Measurements from ENCODE around the gene CPSF4L. TPM values are rescaled to one million over a fixed set of nuclear protein-coding genes. Genes with fewer than 3 reads are reported as not detected.

Gene CPSF4L
- total RNA-seq, 1 donor from 2014 or later, result not detected

DNA sequence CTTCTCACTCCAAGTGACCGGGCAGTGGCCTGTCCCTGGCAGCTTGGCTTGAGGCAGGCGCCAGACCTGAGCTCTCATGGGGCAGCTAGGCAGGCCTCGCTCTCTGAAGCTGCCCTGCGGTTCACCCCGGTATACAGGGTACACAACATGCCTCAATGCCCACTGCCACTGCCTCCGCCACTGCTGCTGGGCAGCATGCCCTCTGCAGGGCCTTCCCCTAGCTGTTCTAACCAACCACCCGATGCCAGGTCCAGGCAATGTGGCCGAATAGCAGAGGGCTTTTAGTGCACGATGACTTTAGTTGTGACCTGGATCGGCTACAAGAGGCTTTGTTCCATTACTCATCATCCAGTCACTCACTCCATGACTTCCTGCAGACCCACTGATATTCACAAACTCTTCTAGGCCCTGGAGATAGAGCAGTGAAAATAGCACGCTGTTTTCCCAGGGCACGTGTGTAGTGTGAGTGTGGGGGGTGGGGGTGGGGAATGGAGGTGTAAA is 30.4 kb upstream of the CPSF4L start:
- H3K9me3 Mint-ChIP-seq (ENCODE audit: low read depth), result no peaks in the 10 kb centered on the region
- H3K4me3 Mint-ChIP-seq (ENCODE audit: low read depth), result no peak overlapping the region
- no peak overlapping the region for H3K27ac Mint-ChIP-seq
- DNase-seq (ENCODE audit: low spot score, unreplicated experiment), result no peak
- H3K4me1 Mint-ChIP-seq (ENCODE audit: low read depth), result peaks cover 48% of the 10 kb centered on the region
- H3K27me3 Mint-ChIP-seq, result no peaks in the 10 kb centered on the region
- TF ChIP-seq, protein P1, sequence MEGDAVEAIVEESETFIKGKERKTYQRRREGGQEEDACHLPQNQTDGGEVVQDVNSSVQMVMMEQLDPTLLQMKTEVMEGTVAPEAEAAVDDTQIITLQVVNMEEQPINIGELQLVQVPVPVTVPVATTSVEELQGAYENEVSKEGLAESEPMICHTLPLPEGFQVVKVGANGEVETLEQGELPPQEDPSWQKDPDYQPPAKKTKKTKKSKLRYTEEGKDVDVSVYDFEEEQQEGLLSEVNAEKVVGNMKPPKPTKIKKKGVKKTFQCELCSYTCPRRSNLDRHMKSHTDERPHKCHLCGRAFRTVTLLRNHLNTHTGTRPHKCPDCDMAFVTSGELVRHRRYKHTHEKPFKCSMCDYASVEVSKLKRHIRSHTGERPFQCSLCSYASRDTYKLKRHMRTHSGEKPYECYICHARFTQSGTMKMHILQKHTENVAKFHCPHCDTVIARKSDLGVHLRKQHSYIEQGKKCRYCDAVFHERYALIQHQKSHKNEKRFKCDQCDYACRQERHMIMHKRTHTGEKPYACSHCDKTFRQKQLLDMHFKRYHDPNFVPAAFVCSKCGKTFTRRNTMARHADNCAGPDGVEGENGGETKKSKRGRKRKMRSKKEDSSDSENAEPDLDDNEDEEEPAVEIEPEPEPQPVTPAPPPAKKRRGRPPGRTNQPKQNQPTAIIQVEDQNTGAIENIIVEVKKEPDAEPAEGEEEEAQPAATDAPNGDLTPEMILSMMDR (IDR thresholded peaks at IDR 0.05; ENCODE audit: unreplicated experiment), result no peak
- H3K36me3 Mint-ChIP-seq (ENCODE audit: insufficient read depth), result peaks cover 11% of the 10 kb centered on the region

DNA sequence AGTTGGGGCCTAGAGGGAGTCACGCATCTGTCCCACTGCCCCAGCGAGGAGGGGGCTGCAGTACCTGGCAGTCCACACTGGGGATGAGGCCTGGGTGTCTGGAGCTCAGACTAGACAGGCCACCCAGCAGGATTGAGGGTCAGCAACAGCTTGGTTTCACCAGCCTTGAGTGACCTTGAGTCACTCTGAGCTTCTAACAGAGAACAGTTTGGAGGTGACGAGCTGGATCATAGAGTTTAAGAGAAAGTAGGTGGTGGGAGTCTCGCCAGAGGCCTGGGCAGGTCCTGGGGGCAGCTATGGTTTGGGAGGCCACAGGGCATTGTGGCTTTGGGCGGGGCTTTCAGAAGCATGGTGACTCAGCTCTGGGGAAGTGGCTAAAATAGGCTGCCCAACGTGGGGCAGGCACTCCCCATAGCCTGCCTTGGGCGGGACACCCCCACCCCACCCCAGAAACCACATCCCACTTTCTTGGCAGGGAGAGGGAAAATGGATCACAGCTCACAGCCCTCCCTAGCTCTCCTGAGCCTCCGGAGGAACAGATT is 29.7 kb upstream of the CPSF4L start:
- H3K4me1 Mint-ChIP-seq (ENCODE audit: low read depth), result peaks cover 52% of the 10 kb centered on the region
- H3K27me3 Mint-ChIP-seq, result no peaks in the 10 kb centered on the region
- peak overlapping the region; percentile 77 for H3K27ac Mint-ChIP-seq
- H3K4me3 Mint-ChIP-seq (ENCODE audit: low read depth), result no peak overlapping the region
- H3K9me3 Mint-ChIP-seq (ENCODE audit: low read depth), result no peaks in the 10 kb centered on the region
- peaks cover 12% of the 10 kb centered on the region for H3K36me3 Mint-ChIP-seq (ENCODE audit: insufficient read depth)
- no peak for DNase-seq (ENCODE audit: low spot score, unreplicated experiment)
- TF ChIP-seq, protein P1 (IDR thresholded peaks at IDR 0.05; ENCODE audit: unreplicated experiment), result no peak

DNA sequence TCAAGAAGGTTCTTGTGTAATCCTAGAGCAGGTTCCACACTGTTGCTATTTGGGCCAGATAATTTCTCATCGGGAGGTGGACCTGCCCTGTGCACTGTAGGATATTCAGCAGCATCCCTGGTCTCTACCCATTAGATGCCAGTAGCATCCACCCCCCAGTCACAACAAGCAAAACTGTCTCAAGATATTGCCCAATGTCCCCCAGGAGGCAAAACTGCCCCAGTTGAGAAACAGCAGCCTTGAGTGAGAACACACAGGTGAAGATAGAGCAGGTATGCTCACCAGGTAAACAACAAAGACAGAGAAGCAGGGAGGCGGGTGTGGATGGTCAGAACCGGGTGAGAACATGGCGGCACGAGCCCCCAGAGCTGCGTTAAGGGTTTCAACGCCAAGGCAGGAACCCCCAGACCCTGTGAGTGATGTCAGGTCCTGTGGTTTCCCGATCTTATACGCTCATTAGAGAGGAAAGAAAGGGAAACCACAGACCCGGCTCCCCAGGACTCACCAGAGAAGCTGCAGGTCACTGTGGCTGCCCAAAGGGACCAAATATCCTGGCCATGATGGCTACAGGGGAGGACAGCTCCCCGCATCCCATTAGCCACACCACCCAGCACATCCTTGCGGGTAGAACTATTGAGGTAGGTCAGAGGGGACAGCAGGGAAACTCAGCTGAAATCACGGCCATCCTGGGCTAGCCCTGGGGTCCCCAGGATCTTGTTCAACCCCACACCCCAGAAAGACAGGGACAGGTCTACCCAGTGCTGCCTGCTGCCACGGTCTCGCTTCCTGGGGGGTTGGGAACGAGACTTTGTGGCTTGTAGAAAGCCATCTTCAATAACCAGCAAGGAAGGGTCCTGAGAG is 28.9 kb upstream of the CPSF4L start:
- no peak overlapping the region for H3K4me3 Mint-ChIP-seq (ENCODE audit: low read depth)
- peak overlapping the region; percentile 10 for H3K27ac Mint-ChIP-seq
- peaks cover 53% of the 10 kb centered on the region for H3K4me1 Mint-ChIP-seq (ENCODE audit: low read depth)

DNA sequence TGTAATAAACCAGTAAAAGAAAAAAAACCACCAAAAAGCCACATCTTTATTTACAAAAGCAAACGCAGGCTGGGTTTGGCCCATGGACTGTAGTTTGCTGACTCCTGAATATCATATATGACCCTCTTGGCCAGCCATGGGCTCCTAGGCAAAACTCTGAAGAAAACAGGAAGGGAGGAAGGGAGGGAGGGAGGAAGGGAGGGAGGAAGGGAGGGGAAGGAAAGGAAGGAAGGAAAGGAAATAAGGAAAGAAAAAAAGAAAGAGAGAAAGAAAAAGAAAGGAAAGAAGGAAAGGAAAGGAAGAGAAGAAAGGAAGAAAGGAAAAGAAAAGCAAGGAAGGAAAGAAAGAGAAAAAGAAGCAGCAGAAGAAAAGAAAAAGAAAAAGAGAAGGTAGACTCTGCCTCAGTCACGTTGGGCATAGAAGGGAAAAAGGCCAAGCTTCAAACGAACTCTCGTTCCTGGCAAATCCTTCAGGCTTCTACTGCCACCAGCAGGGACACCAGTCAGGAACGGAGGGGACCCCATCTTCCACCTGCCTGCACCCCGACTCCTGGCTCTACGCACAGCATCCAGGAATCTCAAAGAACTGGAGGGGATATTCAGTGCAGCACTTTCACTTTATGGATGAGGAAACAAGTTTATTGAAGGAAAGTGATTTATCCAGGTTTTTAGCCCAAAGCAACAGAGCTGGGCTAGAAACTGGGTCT is 28.0 kb upstream of the CPSF4L start:
- H3K9me3 Mint-ChIP-seq (ENCODE audit: low read depth), result no peaks in the 10 kb centered on the region

More for the DNA sequence above, 28.9 kb upstream of the CPSF4L start:
- TF ChIP-seq, protein P1 (IDR thresholded peaks at IDR 0.05; ENCODE audit: unreplicated experiment), result no peak
- peaks cover 13% of the 10 kb centered on the region for H3K36me3 Mint-ChIP-seq (ENCODE audit: insufficient read depth)
- H3K9me3 Mint-ChIP-seq (ENCODE audit: low read depth), result no peaks in the 10 kb centered on the region
- no peaks in the 10 kb centered on the region for H3K27me3 Mint-ChIP-seq
- no peak for DNase-seq (ENCODE audit: low spot score, unreplicated experiment)

More for the DNA sequence above, 28.0 kb upstream of the CPSF4L start:
- peak overlapping the region; percentile 25 for H3K4me3 Mint-ChIP-seq (ENCODE audit: low read depth)
- peaks cover 12% of the 10 kb centered on the region for H3K36me3 Mint-ChIP-seq (ENCODE audit: insufficient read depth)
- no peaks in the 10 kb centered on the region for H3K27me3 Mint-ChIP-seq
- peaks cover 53% of the 10 kb centered on the region for H3K4me1 Mint-ChIP-seq (ENCODE audit: low read depth)
- DNase-seq (ENCODE audit: low spot score, unreplicated experiment), result no peak
- H3K27ac Mint-ChIP-seq, result peak overlapping the region; percentile 80
- TF ChIP-seq, protein P1 (IDR thresholded peaks at IDR 0.05; ENCODE audit: unreplicated experiment), result no peak
